Measurements from ENCODE around the gene TTC28. TPM values are rescaled to one million over a fixed set of nuclear protein-coding genes. Genes with fewer than 3 reads are reported as not detected.

The TTC28 gene
- total and polyA plus RNA-seq, 7 donors = 1.2 to 12.1 (median 3.5) TPM

- no peaks in the 10 kb centered on the region for H3K4me1 ChIP-seq
- DNase-seq = no peak
- H3K36me3 ChIP-seq (ENCODE audit: insufficient read depth in 1 of 2, low read depth in 1 of 2) = no peaks in the 10 kb centered on the region
- no peaks in the 10 kb centered on the region for H3K27me3 ChIP-seq (ENCODE audit: insufficient read depth in 3 of 3, low read length in 2 of 3)
- no peak for ATAC-seq
- H3K9me3 ChIP-seq = no peaks in the 10 kb centered on the region
- no peak overlapping the region for H3K27ac ChIP-seq
- intact Hi-C loops (cut with DNase I) = no loop called here
- no peak for TF ChIP-seq CTCF (IDR thresholded peaks at IDR 0.05)
- WGBS, 3 donors = 64 to 76% (median 70%) methylated on average over 3 of the region's 3 CpGs
- no peak overlapping the region for H3K4me3 ChIP-seq
Observed at GRCh38 chr22:28658448-28658847, 21.2 kb downstream of the TTC28 start.

- H3K4me3 ChIP-seq = no peak overlapping the region
- H3K27me3 ChIP-seq (ENCODE audit: insufficient read depth in 3 of 3, low read length in 2 of 3) = no peaks in the 10 kb centered on the region
- TF ChIP-seq CTCF (IDR thresholded peaks at IDR 0.05) = no peak
- H3K36me3 ChIP-seq (ENCODE audit: insufficient read depth in 1 of 2, low read depth in 1 of 2) = no peaks in the 10 kb centered on the region
- no peak overlapping the region for H3K27ac ChIP-seq
- no peaks in the 10 kb centered on the region for H3K4me1 ChIP-seq
- intact Hi-C loops (cut with DNase I) = no loop called here
- H3K9me3 ChIP-seq = no peaks in the 10 kb centered on the region
- ATAC-seq (no peak), DNase-seq (no peak)
- 79 to 88% (median 82%) methylated on average over 3 of the region's 3 CpGs for WGBS, 3 donors
Observed at GRCh38 chr22:28656181-28656580, 23.5 kb downstream of the TTC28 start.

GRCh38 chr22:28650463-28650862 lies 29.2 kb downstream of the TTC28 start:
- DNase-seq (no peak), ATAC-seq (no peak)
- no peaks in the 10 kb centered on the region for H3K9me3 ChIP-seq
- no peak overlapping the region for H3K27ac ChIP-seq
- H3K36me3 ChIP-seq (ENCODE audit: insufficient read depth in 1 of 2, low read depth in 1 of 2) = no peaks in the 10 kb centered on the region
- intact Hi-C loops (cut with DNase I) = no loop called here
- no peaks in the 10 kb centered on the region for H3K4me1 ChIP-seq
- no peak for TF ChIP-seq CTCF (IDR thresholded peaks at IDR 0.05)
- no peaks in the 10 kb centered on the region for H3K27me3 ChIP-seq (ENCODE audit: insufficient read depth in 3 of 3, low read length in 2 of 3)
- H3K4me3 ChIP-seq = no peak overlapping the region

- Histone ChIP-seq H3K4me3 (no peak overlapping the region), H3K9me3 (no peaks in the 10 kb centered on the region), H3K4me1 (no peaks in the 10 kb centered on the region), H3K27ac (no peak overlapping the region), H3K27me3 (ENCODE audit: insufficient read depth in 3 of 3, low read length in 2 of 3) (no peaks in the 10 kb centered on the region), H3K36me3 (ENCODE audit: insufficient read depth in 1 of 2, low read depth in 1 of 2) (no peaks in the 10 kb centered on the region)
- ATAC-seq = no peak
- no peak for DNase-seq
- 97 to 100% (median 98%) methylated on average over 4 of the region's 4 CpGs for WGBS, 3 donors
- TF ChIP-seq CTCF (IDR thresholded peaks at IDR 0.05) = no peak
- intact Hi-C loops (cut with DNase I) = no loop called here
Observed at GRCh38 chr22:28648792-28649191, 30.8 kb downstream of the TTC28 start.

- no peaks in the 10 kb centered on the region for H3K9me3 ChIP-seq
- no peak overlapping the region for H3K27ac ChIP-seq
- no peak for ATAC-seq
- H3K36me3 ChIP-seq (ENCODE audit: insufficient read depth in 1 of 2, low read depth in 1 of 2) = no peaks in the 10 kb centered on the region
- DNase-seq = no peak
- 98 to 99% (median 98%) methylated on average over 3 of the region's 3 CpGs for WGBS, 3 donors
- no peak for TF ChIP-seq CTCF (IDR thresholded peaks at IDR 0.05)
- no peaks in the 10 kb centered on the region for H3K27me3 ChIP-seq (ENCODE audit: insufficient read depth in 3 of 3, low read length in 2 of 3)
- H3K4me1 ChIP-seq = no peaks in the 10 kb centered on the region
- intact Hi-C loops (cut with DNase I) = no loop called here
- no peak overlapping the region for H3K4me3 ChIP-seq
Observed at GRCh38 chr22:28647216-28647615, 32.4 kb downstream of the TTC28 start.

Measured in psoas muscle (tissue), 8 donors.